Caki2 (cell line): ENCODE data around the gene ZCCHC24. TPM values are rescaled to one million over a fixed set of nuclear protein-coding genes. Genes with fewer than 3 reads are reported as not detected.
A peak's percentile ranks its signal among the peaks of the same experiment; 100 is the strongest.

ENCODE experiments used
- DNase-seq: peaks from one replicate; pipeline ENCODE4 v3.0.0-alpha.2; 2015; ENCODE audit warnings: low read depth
- in situ Hi-C: cut with HindIII; loops from 2 replicates; pipeline ENCODE4 v1.10.0; 2016; ENCODE audit warnings: low sequenced_read_pairs, low pct_unique_long_range_greater_than_20kb, mixed read lengths
- total RNA-seq: library from RNA; depleted of rRNA; stranded (reverse); fragments of >200 nt; shearing (Covaris generic); gene quantifications from 2 replicates; pipeline ENCODE4 v1.2.3, GENCODE V29; 2014; ENCODE audit warnings: low replicate concordance

Gene ZCCHC24
- total RNA-seq, 1 experiment from 2014 or later, result 5.7 TPM

DNA sequence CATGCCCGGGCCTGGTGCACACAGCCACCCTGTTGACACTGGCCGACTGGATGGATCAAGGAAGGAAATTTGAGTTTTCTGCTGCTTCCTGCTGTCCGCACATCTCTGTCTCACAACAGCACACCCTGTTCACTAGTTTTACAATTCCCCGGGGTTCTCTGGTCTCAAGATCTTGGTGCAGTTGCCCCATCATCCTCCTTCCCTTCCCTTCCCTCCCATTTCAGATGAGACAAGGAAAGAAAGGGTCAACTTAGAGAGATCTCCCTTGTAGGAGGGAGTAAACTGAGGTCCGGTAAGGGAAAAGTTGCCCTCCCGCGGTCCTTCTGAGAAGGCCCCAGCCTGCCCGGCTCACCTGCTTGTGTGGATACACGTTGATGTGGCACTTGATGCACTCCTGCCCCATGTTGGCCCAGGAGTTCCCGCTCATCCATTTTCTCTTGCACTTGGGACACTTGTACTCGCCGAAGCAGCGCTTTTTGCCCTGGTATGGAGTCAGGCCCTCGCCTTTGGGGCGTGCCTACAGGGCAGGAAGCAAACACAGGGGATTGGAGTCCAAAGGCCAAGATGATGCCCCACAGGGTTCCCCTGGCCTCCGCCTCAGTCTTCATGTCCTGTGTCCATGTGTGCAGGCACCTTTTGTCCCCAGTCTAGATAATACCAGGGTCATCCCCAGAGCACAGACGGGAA, 51.4 kb downstream of the ZCCHC24 start:
- in situ Hi-C loops, result no loop called here
- no peak for DNase-seq

- no peak for DNase-seq
These were observed 52.1 kb downstream of the ZCCHC24 start for GRCh38 chr10:79393221-79393923.

GRCh38 chr10:79392506-79393176, 52.8 kb downstream of the ZCCHC24 start:
- no peak for DNase-seq
- in situ Hi-C loops, result no loop called here

More at GRCh38 chr10:79393221-79393923, 52.1 kb downstream of the ZCCHC24 start:
- in situ Hi-C loops, result no loop called here

DNA sequence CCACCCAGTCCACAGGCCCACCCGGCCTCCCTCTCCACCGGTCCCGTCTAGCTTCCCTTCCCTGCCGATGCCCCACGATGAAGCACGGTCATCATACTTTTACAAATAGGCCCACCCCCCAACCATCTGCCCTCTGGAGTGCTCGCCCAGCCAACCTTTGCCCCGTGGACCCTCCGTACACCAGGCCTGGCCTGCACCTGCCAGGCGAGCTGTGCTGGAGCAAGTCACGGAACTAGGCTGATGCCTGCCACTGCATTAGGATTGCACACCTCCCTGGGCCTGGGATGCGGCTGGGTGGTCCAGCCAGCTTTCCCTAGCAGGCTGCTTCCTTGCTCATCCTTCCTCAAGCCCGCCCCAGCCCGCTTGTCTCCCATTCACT, 53.4 kb downstream of the ZCCHC24 start:
- no peak for DNase-seq
- in situ Hi-C loops, result no loop called here

DNA sequence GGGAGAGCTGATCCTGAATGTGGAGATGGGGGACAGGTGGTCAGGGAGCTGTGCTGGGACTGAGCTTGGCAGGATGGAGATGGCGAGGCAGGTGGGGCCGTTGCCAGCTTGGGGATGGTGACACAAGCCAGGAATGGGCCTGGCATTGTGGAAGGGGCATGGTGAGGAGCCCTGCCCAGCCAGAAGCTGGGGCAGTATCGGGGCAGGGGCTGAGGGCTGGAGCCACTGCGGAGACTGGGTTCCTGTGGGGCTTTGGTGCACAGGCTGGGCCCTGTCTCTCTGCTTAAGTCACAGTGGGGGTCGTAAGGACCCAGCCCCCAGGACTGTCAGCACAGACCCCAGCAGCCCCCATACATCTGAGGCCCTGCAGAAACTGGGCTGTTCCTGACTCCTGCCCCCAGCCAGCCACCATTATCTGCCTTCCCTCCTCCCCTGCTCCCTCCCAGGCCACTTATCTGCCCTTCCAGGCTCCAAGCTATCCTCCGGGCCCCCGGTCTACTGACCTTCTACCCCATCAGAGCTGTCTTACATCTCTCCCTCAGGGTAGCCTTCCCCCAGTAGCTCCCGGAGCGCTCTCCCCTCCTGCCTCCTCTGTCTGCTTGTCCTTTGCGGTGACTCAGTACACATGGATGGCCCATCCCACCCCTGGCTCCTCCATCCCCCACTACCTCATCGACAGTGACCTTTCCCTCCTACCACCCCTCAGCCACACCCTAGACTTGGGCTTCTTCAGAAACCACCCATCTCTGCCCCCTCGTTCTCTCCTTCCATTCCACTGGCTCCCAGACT, 54.0 kb downstream of the ZCCHC24 start:
- DNase-seq, result peak; percentile 7
- in situ Hi-C loops, result no loop called here

DNA sequence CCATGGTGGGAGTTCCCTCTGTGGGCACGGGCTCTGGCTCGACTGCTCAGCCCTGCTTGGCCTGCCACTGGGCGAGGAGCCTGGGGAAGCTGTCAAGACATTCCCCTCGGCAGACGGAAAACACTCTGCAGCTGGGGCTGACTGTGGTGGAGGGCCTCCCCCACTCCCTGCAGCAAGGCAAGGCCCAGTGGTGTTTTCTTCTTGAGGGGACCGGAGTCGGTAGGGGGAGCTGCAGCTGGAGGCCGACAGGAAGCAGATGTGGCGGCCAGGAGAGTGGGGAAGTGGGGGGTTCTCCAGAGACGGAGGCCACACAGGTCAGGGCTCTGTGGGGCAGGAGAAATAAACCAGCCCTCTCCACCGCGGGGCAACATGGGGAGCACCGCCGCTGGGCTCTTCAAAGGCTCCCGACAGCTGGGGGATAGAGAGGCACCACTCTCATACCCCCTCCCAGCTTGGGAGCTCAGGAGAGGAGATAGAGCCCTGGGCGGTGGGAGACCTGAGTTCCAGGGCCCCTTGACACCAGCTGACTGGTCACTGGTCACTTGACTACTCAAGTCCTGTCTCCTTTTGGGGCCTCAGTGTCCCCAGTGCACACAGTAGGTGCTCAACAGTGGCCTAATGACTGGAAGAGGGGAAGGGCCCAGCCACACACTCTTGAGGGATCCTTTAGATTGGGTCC, 54.7 kb downstream of the ZCCHC24 start:
- DNase-seq, result no peak
- in situ Hi-C loops, result no loop called here

GRCh38 chr10:79390057-79390456, 55.4 kb downstream of the ZCCHC24 start:
- DNase-seq, result no peak
- in situ Hi-C loops, result no loop called here

- in situ Hi-C loops, result no loop called here
- no peak for DNase-seq
These were observed 57.2 kb downstream of the ZCCHC24 start for GRCh38 chr10:79387974-79388850.

- DNase-seq, result no peak
- in situ Hi-C loops, result no loop called here
These were observed 57.9 kb downstream of the ZCCHC24 start for GRCh38 chr10:79387466-79387973.

GRCh38 chr10:79386637-79387465, 58.6 kb downstream of the ZCCHC24 start:
- DNase-seq, result no peak
- in situ Hi-C loops, result no loop called here

DNA sequence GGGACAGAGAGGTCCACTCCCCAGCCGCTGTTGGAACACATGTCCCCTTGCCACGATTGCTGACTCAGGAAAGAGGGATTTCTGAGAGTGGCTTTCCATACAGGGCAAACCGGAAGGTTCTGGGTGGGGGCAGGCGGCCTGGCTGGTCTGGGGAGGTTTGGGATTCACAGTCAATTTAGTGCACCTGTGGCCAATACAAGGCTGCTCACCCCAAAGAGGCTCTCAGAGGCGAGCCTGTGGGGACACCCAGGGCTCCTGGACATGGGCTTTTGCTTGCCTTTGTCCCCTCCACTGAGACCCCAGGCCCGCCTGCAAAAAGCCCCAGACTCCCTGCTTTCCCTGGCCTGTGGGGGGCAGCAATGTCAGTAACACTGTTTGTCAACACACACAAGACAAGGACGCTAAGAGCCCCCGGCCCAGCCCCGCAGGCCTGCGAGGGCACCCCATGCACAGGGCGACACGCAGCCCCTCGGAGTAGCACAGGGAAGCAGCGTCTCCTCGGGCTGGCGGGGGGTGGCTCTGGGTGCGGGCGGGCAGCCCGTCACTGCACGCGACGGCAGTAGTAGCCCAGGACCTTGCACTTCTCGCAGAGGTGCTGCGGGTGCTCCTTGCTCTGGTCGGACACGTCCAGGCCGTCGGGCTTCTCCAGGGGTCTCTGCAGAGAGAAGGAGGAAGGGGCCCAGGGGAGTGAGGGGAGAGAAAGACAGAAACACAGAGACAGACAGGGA, 59.5 kb downstream of the ZCCHC24 start:
- in situ Hi-C loops, result no loop called here
- DNase-seq, result no peak

DNA sequence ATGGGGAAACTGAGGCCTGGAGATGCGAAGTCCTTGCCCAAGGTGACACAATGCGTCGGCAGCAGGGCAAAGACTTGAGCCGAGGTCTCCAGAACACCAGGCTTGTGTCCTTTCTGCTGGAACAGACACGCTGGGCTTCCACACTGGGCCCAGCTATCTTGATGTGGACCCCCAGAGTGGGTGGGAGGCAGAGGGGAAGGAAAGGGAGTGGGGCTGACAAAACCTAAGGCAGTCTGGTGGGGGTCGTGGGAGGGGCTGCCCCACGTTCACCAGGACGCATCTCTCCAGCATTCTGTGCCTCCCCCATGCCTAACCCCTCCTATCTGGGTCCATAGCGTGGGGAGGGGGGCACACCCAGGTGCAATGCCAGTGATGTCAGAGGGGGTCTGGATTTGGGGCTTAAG, 60.0 kb downstream of the ZCCHC24 start:
- DNase-seq, result no peak
- in situ Hi-C loops, result no loop called here

DNA sequence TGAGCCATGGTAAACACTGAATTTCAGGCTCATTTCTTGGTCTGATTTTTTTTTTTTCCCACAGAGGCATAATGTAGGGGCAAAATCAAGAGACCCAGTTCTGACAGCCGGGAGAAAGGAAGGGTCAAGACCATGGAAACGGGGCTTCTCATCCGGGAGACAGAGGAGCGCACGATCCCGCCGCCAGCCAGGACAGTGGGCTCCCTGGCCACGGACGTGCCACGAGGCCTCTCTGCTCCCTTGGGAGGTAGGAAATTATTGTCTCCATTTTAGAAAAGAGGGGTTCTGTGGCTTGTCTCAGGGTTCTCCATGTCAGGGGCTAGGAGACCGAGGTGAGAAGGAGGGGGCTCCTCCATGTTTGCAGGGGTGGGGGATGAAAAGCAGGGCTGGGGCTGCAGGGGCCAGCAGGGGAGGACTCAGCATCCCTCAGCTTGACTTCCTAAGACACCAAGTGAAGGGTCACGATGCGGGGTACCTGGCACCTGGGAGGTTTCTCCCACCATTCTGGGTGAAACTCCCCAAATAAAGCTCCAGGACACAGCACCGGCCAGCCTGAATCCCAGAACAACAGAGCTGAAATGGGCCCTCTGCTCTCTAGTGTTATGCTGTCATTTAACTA, 60.5 kb downstream of the ZCCHC24 start:
- in situ Hi-C loops, result no loop called here
- no peak for DNase-seq

DNA sequence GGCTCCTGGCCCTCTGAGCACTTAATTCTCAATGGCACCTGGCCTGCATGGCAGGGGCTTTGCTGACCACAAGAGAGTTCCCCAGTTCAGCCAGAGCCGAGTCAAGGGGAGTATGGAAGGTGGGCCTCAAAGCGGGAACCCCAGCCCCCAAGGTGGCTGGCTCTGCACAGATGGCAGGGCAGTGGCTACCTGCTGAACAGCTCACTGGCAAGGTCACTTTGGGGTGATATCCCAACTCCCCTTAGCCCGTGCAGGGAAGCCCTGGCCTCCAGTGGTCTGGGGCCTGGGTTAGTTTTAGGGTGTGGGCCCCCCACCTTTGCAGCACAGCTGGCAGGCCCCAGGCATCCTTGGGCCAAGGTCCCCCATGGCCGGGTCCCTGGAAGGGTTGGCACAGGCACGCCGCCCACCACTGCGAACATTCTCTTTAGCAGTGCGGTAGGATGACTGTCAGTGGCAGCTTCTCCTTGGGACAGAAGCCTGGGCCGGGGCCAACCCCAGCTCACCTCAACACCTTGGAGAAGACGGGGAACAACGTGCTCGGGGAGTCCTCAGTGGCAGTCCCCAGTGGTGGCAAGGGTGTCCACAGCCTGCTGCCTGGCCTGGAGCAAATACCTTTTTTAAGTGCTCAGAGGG, 61.3 kb downstream of the ZCCHC24 start:
- in situ Hi-C loops, result no loop called here
- no peak for DNase-seq

DNA sequence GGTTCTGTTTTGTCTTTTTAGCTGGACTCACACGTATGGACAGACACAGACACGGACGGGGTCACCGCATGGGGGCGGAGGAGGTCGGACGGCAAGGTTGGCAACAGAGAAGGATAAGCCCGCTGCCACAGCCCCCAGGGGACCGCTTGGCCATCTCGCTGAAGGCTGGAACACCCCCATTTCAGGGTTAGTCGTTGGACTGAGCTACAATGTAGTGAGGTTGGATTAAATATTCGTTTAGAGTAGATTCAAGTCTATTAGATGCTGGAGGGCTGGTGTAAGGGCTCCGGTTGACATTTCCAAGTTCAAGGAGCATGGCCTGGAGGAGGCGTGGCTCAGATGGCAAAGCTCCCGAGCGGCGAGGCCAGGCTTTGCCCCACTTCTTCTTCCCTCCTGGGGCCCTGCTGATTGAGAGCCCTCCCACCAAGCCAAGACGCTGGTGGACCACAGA, 62.9 kb downstream of the ZCCHC24 start:
- no peak for DNase-seq
- in situ Hi-C loops, result no loop called here
